Ramos (cell line): ENCODE results near the gene FGFBP2.
"Not testable (repeated sequence)": the region's sequence is repeated elsewhere in the genome, so short reads cannot be mapped to it uniquely, and the experiment has no call there.

Experiments used
- in situ Hi-C: fragments of 300-500 bp; cut with MboI; formaldehyde crosslinking; loops from one replicate; pipeline ENCODE4 v1.14.3; 2022; ENCODE audit warnings: low sequenced_read_pairs; ENCODE audit not compliant: unreplicated experiment

Gene FGFBP2

GRCh38 chr4:15935504-15936402, 27.2 kb downstream of the FGFBP2 start:
- in situ Hi-C loops: no loop called here

GRCh38 chr4:15934259-15934658, 28.7 kb downstream of the FGFBP2 start:
- in situ Hi-C loops: no loop called here

- in situ Hi-C loops: no loop called here
Observed at GRCh38 chr4:15931451-15932210, 31.3 kb downstream of the FGFBP2 start.

GRCh38 chr4:15930314-15930713, 32.7 kb downstream of the FGFBP2 start:
- in situ Hi-C loops: no loop called here

GRCh38 chr4:15929540-15929939, 33.4 kb downstream of the FGFBP2 start:
- in situ Hi-C loops: no loop called here

GRCh38 chr4:15928883-15929282, 34.1 kb downstream of the FGFBP2 start:
- in situ Hi-C loops: no loop called here

GRCh38 chr4:15926486-15926885, 36.5 kb downstream of the FGFBP2 start:
- in situ Hi-C loops: no loop called here

GRCh38 chr4:15925830-15926229, 37.1 kb downstream of the FGFBP2 start:
- in situ Hi-C loops: no loop called here

- in situ Hi-C loops: no loop called here
Observed at GRCh38 chr4:15921592-15921932, 41.4 kb downstream of the FGFBP2 start.

- in situ Hi-C loops: no loop called here
Observed at GRCh38 chr4:15920723-15921591, 42.0 kb downstream of the FGFBP2 start.

- in situ Hi-C loops: no loop called here
Observed at GRCh38 chr4:15918484-15919129, 44.4 kb downstream of the FGFBP2 start.

GRCh38 chr4:15917297-15917696, 45.7 kb downstream of the FGFBP2 start:
- in situ Hi-C loops: no loop called here

- in situ Hi-C loops: not testable (repeated sequence)
Observed at GRCh38 chr4:15916358-15916757, 46.6 kb downstream of the FGFBP2 start.

GRCh38 chr4:15914736-15915135, 48.2 kb downstream of the FGFBP2 start:
- in situ Hi-C loops: no loop called here

GRCh38 chr4:15914291-15914690, 48.7 kb downstream of the FGFBP2 start:
- in situ Hi-C loops: no loop called here

- in situ Hi-C loops: no loop called here
Observed at GRCh38 chr4:15913631-15913970, 49.4 kb downstream of the FGFBP2 start.

GRCh38 chr4:15912961-15913630, 49.9 kb downstream of the FGFBP2 start:
- in situ Hi-C loops: no loop called here

GRCh38 chr4:15912236-15912635, 50.7 kb downstream of the FGFBP2 start:
- in situ Hi-C loops: no loop called here
